ENCODE results near the gene ASXL3. TPM values are rescaled to one million over a fixed set of nuclear protein-coding genes. Genes with fewer than 3 reads are reported as not detected.

Gene ASXL3
- total RNA-seq, 1 donor from 2014 or later = 1.3 TPM

- Histone ChIP-seq H3K36me3 (no peaks in the 10 kb centered on the region), H3K9me3 (no peaks in the 10 kb centered on the region), H3K27ac (no peak overlapping the region), H3K4me1 (no peaks in the 10 kb centered on the region), H3K27me3 (no peaks in the 10 kb centered on the region), H3K4me3 (no peak overlapping the region)
- no peak for DNase-seq
- no peak for ATAC-seq
- TF ChIP-seq CTCF (IDR thresholded peaks at IDR 0.05) = no peak
- intact Hi-C loops (cut with DNase I) = no loop called here
Measured at GRCh38 chr18:33611525-33612135, 33.6 kb downstream of the ASXL3 start.

GRCh38 chr18:33612632-33613031 is 34.6 kb downstream of the ASXL3 start:
- intact Hi-C loops (cut with DNase I) = no loop called here
- DNase-seq (no peak), ATAC-seq (no peak)
- no peaks in the 10 kb centered on the region for H3K9me3 ChIP-seq
- H3K36me3 ChIP-seq = no peaks in the 10 kb centered on the region
- H3K4me1 ChIP-seq = no peaks in the 10 kb centered on the region
- H3K27me3 ChIP-seq = no peaks in the 10 kb centered on the region
- H3K27ac ChIP-seq = no peak overlapping the region
- no peak overlapping the region for H3K4me3 ChIP-seq
- TF ChIP-seq CTCF (IDR thresholded peaks at IDR 0.05) = no peak

GRCh38 chr18:33616556-33616955 is 38.5 kb downstream of the ASXL3 start:
- ATAC-seq (no peak), DNase-seq (no peak)
- no peaks in the 10 kb centered on the region for H3K27me3 ChIP-seq
- no peak for TF ChIP-seq CTCF (IDR thresholded peaks at IDR 0.05)
- no peak overlapping the region for H3K4me3 ChIP-seq
- H3K36me3 ChIP-seq = no peaks in the 10 kb centered on the region
- H3K4me1 ChIP-seq = no peaks in the 10 kb centered on the region
- no peaks in the 10 kb centered on the region for H3K9me3 ChIP-seq
- intact Hi-C loops (cut with DNase I) = no loop called here
- H3K27ac ChIP-seq = no peak overlapping the region

GRCh38 chr18:33627114-33627513 is 49.1 kb downstream of the ASXL3 start:
- Histone ChIP-seq H3K4me3 (no peak overlapping the region), H3K4me1 (no peaks in the 10 kb centered on the region), H3K27me3 (no peaks in the 10 kb centered on the region), H3K9me3 (no peaks in the 10 kb centered on the region), H3K36me3 (no peaks in the 10 kb centered on the region), H3K27ac (no peak overlapping the region)
- no peak for DNase-seq
- TF ChIP-seq CTCF (IDR thresholded peaks at IDR 0.05) = no peak
- intact Hi-C loops (cut with DNase I) = no loop called here
- no peak for ATAC-seq

- DNase-seq (no peak), ATAC-seq (no peak)
- Histone ChIP-seq H3K27me3 (no peaks in the 10 kb centered on the region), H3K4me3 (no peak overlapping the region), H3K27ac (no peak overlapping the region), H3K36me3 (no peaks in the 10 kb centered on the region), H3K4me1 (no peaks in the 10 kb centered on the region), H3K9me3 (no peaks in the 10 kb centered on the region)
- intact Hi-C loops (cut with DNase I) = no loop called here
- no peak for TF ChIP-seq CTCF (IDR thresholded peaks at IDR 0.05)
Measured at GRCh38 chr18:33630476-33630875, 52.5 kb downstream of the ASXL3 start.

GRCh38 chr18:33641141-33641540 is 63.1 kb downstream of the ASXL3 start:
- no peaks in the 10 kb centered on the region for H3K36me3 ChIP-seq

More at GRCh38 chr18:33641141-33641540, 63.1 kb downstream of the ASXL3 start:
- no peak for TF ChIP-seq CTCF (IDR thresholded peaks at IDR 0.05)
- intact Hi-C loops (cut with DNase I) = no loop called here
- no peak overlapping the region for H3K4me3 ChIP-seq
- no peaks in the 10 kb centered on the region for H3K9me3 ChIP-seq
- DNase-seq (no peak), ATAC-seq (no peak)
- no peaks in the 10 kb centered on the region for H3K4me1 ChIP-seq
- H3K27ac ChIP-seq = no peak overlapping the region
- no peaks in the 10 kb centered on the region for H3K27me3 ChIP-seq

All from upper lobe of right lung (tissue), 1 donor.